Measurements from ENCODE around the gene SYNE3. TPM values are rescaled to one million over a fixed set of nuclear protein-coding genes. Genes with fewer than 3 reads are reported as not detected.

Gene SYNE3
- total and polyA plus RNA-seq, 2 of the 8 experiments (the other 6 are each of a cell fraction or from before 2014, with no cell fraction given): under 0.01 TPM; not detected in 1

GRCh38 chr14:95477411-95478269 is 38.8 kb downstream of the SYNE3 start:
- H2BK15ac ChIP-seq (ENCODE audit: low read length): no peak overlapping the region
- no peaks in the 10 kb centered on the region for H4K20me1 ChIP-seq (replicated peaks in 1 of 2; ENCODE audit: control insufficient read depth in 1 of 2, insufficient read depth in 2 of 2, low read length in 2 of 2)
- no peaks in the 10 kb centered on the region for H3K23me2 ChIP-seq (ENCODE audit: low read depth, low read length)
- H3K18ac ChIP-seq (ENCODE audit: extremely low read depth, low read length): no peak overlapping the region
- H4K91ac ChIP-seq (replicated peaks; ENCODE audit: insufficient read length, low read length): no peak overlapping the region
- no peak overlapping the region for H2BK12ac ChIP-seq (ENCODE audit: low read depth, low read length)
- H3K79me2 ChIP-seq (ENCODE audit: control insufficient read depth in 1 of 2, insufficient read depth in 2 of 2, low read length in 2 of 2): no peaks in the 10 kb centered on the region
- FAIRE-seq (no peak), DNase-seq (ENCODE audit: low read depth in 1 of 2, low spot score in 2 of 2) (no peak)
- WGBS, 2 experiments (ENCODE audit: extremely low coverage in 1 of 2, insufficient coverage in 1 of 2, insufficient read length in 1 of 2, insufficient replicate concordance in 2 of 2, low coverage in 1 of 2, low lambda C conversion rate in 2 of 2, missing lambda C conversion rate in 1 of 2): 85% methylated on average over 12 of the region's 17 CpGs; no CpG with 5 or more reads in 1 of the 2 experiments
- H3K56ac ChIP-seq (replicated peaks; ENCODE audit: insufficient read length, low read depth, low read length): no peak overlapping the region
- H4K8ac ChIP-seq (ENCODE audit: extremely low read depth, insufficient read depth, low read length): peak overlapping the region; percentile 36; the same call in 1 of the 2 replicates
- no peaks in the 10 kb centered on the region for H3K36me3 ChIP-seq (ENCODE audit: control insufficient read depth in 2 of 4, insufficient read depth in 4 of 4, low read length in 3 of 4)
- no peak overlapping the region for H4K5ac ChIP-seq (ENCODE audit: insufficient read length, low read depth, low read length)
- CTCF ChIA-PET (ENCODE audit: partially characterized antibody): interaction anchor here (0.6 to 2.5 kb wide), 7 partner anchors 18 to 378 kb away, joined by 3 to 14 read pairs (median 3); no protein-coding TSS in a partner anchor
- H3K4me3 ChIP-seq (ENCODE audit: extremely low read depth in 1 of 4, insufficient read depth in 2 of 4, low read depth in 3 of 4, low read length in 4 of 4): no peak overlapping the region
- POLR2A ChIA-PET (ENCODE audit: partially characterized antibody): no interaction called here
- H2AK5ac ChIP-seq (ENCODE audit: low read depth, low read length): no peak overlapping the region
- no peak overlapping the region for H2BK5ac ChIP-seq (ENCODE audit: low read depth, low read length)
- H2BK120ac ChIP-seq (replicated peaks; ENCODE audit: low read depth, low read length): no peak overlapping the region
- H3K79me1 ChIP-seq (ENCODE audit: low read depth, low read length): no peaks in the 10 kb centered on the region
- H3K23ac ChIP-seq (ENCODE audit: insufficient read length): no peak overlapping the region
- H3K4ac ChIP-seq (replicated peaks; ENCODE audit: insufficient read length, low read depth, low read length): no peak overlapping the region
- H2AFZ ChIP-seq (ENCODE audit: low read length): no peak overlapping the region
- H3K14ac ChIP-seq (ENCODE audit: insufficient read length): no peak overlapping the region
- H3K9ac ChIP-seq (replicated peaks in 1 of 4; ENCODE audit: extremely low read depth in 1 of 4, low read depth in 3 of 4, low read length in 3 of 4): no peak overlapping the region
- peaks cover 0 to 8% (median 2%) of the 10 kb centered on the region in 4 experiments; a peak in 5 of 7 replicates for H3K4me1 ChIP-seq (replicated peaks in 1 of 4; ENCODE audit: control insufficient read depth in 3 of 4, insufficient read depth in 4 of 4, low read length in 3 of 4)
- H3K4me2 ChIP-seq (ENCODE audit: insufficient read depth in 1 of 2, low read depth in 2 of 2, low read length in 2 of 2): no peak overlapping the region
- H2BK20ac ChIP-seq (ENCODE audit: low read length): no peak overlapping the region
- no peaks in the 10 kb centered on the region for H3K27me3 ChIP-seq (replicated peaks in 1 of 4; ENCODE audit: control insufficient read depth in 3 of 4, extremely low read depth in 1 of 4, insufficient read depth in 3 of 4, low read length in 3 of 4)
- no peak overlapping the region for H3K27ac ChIP-seq (ENCODE audit: low read depth, low read length)
- no peaks in the 10 kb centered on the region for H3K9me3 ChIP-seq (ENCODE audit: insufficient read depth in 2 of 2, low read depth in 1 of 2, low read length in 1 of 2)
- TF ChIP-seq TAF7 (optimal IDR thresholded peaks at IDR 0.05; ENCODE audit: borderline replicate concordance, low read depth, low read length): no peak
- no peak for TF ChIP-seq EZH2 (IDR thresholded peaks at IDR 0.05; ENCODE audit: low read depth, low read length, severe bottlenecking)
- no peak for TF ChIP-seq CEBPB (IDR thresholded peaks at IDR 0.05; ENCODE audit: low read depth, low read length)
- no peak for TF ChIP-seq KDM5A (IDR thresholded peaks at IDR 0.05; ENCODE audit: low read length)
- TF ChIP-seq SUZ12 (IDR thresholded peaks at IDR 0.05; ENCODE audit: low read length): no peak
- TF ChIP-seq SIRT6 (IDR thresholded peaks at IDR 0.05; ENCODE audit: low read length): no peak
- TF ChIP-seq KDM1A (IDR thresholded peaks at IDR 0.05; ENCODE audit: borderline replicate concordance, low read length): no peak
- no peak for TF ChIP-seq RNF2 (IDR thresholded peaks at IDR 0.05; ENCODE audit: borderline replicate concordance, low read depth, low read length, missing control alignments, poor library complexity, severe bottlenecking)
- no peak for TF ChIP-seq TEAD4 (IDR thresholded peaks at IDR 0.05; ENCODE audit: low read depth, low read length)
- no peak for TF ChIP-seq JUN (IDR thresholded peaks at IDR 0.05; ENCODE audit: low read depth, low read length)
- no peak for TF ChIP-seq YY1 (IDR thresholded peaks at IDR 0.05; ENCODE audit: low read depth, low read length)
- TF ChIP-seq E2F6 (IDR thresholded peaks at IDR 0.05): no peak

Data from H1 (cell line).